ENCODE results near the gene BEST4.

DNA sequence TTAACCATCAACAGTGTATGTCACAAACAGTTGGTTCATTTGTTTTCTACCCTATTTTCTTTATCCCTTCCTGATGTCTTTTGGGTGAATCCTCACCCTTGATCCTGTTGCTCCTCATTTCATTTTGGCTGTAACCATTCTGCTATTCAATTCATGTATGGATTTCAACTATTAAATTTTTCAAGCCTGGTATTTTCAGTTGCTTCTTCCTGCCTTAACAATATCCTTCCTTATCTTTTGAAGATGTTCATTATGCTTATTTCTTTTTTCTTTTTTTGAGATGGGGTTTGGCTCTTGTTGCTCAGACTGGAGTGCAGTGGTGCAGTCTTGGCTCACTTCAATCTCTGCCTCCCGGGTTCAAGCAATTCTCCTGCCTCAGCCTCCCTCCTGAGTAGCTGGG, 54.2 kb downstream of the BEST4 start:
- TF ChIP-seq, protein P1, sequence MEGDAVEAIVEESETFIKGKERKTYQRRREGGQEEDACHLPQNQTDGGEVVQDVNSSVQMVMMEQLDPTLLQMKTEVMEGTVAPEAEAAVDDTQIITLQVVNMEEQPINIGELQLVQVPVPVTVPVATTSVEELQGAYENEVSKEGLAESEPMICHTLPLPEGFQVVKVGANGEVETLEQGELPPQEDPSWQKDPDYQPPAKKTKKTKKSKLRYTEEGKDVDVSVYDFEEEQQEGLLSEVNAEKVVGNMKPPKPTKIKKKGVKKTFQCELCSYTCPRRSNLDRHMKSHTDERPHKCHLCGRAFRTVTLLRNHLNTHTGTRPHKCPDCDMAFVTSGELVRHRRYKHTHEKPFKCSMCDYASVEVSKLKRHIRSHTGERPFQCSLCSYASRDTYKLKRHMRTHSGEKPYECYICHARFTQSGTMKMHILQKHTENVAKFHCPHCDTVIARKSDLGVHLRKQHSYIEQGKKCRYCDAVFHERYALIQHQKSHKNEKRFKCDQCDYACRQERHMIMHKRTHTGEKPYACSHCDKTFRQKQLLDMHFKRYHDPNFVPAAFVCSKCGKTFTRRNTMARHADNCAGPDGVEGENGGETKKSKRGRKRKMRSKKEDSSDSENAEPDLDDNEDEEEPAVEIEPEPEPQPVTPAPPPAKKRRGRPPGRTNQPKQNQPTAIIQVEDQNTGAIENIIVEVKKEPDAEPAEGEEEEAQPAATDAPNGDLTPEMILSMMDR (IDR thresholded peaks at IDR 0.05; ENCODE audit: poor library complexity) = no peak
- no peak for TF ChIP-seq EZH2phosphoT487 (IDR thresholded peaks at IDR 0.05; ENCODE audit: low read depth, severe bottlenecking, unreplicated experiment)

Data from hepatocyte (in vitro differentiated cells).